ENCODE data around the gene TBATA.

Gene TBATA

GRCh38 chr10:70759781-70760180 lies 25.4 kb downstream of the TBATA start:
- DNase-seq: no peak

- DNase-seq: peak; percentile 73 to 81
Observed at GRCh38 chr10:70758757-70759514, 26.2 kb downstream of the TBATA start.

- no peak for DNase-seq
Observed at GRCh38 chr10:70757856-70758255, 27.3 kb downstream of the TBATA start.

DNA sequence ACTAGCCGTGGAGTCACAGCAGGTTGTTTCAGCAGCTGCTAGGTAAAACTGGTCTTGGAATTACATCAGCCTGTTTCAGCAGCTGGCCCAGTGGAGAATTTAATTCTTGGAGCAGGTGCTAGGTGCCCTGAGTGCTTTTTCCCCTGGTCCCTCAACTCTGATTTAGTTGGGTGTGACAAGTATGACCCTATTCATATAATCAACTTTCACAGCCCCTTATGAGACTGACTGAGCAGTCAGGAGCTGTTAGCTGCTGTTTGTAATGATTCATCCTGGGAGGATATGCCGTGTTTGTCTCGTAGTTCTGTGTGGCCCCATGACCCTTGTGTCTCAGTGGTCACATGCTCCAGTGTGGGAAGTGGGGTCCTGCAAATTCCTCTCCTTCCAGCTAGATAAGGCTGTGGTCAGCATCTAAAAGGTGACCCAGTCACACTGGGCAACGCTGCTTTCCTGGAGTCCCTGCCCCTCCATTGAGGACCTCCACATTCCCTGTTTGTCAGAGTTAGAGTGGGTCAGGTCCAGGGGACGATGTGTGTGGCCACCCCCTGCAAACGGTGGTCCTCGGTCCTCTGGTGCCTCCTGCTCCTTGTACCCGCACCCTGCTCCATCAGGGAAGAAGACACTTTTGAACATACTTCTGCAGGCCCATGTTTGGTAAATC lies 28.3 kb downstream of the TBATA start:
- DNase-seq: no peak

GRCh38 chr10:70753841-70754621 lies 31.1 kb downstream of the TBATA start:
- DNase-seq: no peak

DNA sequence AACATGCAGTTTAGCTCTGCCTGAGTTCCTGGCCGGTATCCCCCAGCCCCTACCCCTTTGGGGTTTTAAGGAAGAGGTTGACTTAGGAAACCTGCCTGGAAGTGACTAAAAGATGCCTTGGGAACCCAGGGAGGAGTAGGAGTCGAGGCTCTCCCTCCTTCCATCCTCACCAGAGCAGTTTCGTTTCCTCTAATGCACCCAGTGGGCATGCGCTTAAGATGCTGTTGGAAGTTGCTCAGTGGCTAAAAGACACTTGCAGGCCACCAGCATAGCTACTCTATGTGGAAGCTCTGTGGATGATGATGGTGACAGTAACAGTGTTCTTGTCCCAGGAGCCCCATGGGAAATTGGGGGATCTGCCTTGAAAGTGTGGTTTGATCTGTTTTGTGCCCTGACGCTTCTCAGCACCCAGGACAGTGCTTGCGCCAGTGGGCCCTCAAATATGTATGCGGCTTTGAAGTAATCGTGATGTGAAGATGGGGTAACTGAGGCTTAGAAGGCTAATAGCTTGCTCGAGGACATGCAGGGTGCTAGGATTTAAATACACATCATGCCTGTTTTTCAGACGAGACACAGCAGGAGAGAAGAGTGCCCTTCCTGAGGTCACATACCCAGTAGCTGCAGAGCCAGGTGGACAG lies 32.0 kb downstream of the TBATA start:
- DNase-seq: no peak

DNA sequence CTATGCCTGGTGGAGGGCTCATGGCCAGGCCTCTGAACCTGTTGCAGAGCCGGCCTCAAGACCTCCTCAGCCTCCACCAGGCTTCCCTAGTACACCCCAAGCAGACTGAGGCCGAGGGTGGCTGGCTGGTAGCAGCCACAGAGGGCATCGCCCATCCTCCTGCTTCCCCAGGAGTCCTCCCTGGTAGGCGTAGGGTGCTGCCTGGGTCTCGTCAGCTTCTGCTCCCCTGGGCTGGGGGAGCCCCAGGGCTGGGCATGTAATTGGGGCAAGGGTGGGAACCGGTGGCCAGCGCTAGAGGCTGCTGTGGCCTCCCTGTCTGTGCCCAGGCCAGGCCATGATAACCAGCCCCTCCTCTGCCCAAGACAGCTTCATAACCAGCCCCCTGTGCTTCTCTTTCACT lies 32.6 kb downstream of the TBATA start:
- no peak for DNase-seq

- no peak for DNase-seq
Observed at GRCh38 chr10:70751991-70752390, 33.2 kb downstream of the TBATA start.

DNA sequence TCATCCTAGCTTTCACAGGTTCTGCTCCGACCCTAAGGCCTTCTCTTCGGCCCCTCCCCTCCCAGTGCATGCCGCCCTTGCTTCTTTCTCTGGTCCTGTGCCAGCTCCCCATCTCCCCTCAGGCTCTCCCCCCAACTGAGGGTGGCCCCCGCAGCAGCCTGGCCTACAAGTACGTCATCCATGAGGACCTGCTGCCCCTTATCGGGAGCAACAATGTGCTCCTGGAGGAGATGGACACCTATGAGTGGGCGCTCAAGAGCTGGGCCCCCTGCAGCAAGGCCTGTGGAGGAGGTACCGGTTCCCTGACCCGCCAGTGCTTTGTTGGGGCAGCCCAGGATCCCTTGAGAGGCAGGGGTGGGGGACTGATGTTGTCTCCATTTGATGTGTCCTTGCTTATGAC lies 33.8 kb downstream of the TBATA start:
- DNase-seq: no peak

- no peak for DNase-seq
Observed at GRCh38 chr10:70750156-70750703, 34.9 kb downstream of the TBATA start.

GRCh38 chr10:70749756-70750155 lies 35.4 kb downstream of the TBATA start:
- no peak for DNase-seq

- no peak for DNase-seq
Observed at GRCh38 chr10:70748801-70749573, 36.2 kb downstream of the TBATA start.

- no peak for DNase-seq
Observed at GRCh38 chr10:70748305-70748704, 36.9 kb downstream of the TBATA start.

DNA sequence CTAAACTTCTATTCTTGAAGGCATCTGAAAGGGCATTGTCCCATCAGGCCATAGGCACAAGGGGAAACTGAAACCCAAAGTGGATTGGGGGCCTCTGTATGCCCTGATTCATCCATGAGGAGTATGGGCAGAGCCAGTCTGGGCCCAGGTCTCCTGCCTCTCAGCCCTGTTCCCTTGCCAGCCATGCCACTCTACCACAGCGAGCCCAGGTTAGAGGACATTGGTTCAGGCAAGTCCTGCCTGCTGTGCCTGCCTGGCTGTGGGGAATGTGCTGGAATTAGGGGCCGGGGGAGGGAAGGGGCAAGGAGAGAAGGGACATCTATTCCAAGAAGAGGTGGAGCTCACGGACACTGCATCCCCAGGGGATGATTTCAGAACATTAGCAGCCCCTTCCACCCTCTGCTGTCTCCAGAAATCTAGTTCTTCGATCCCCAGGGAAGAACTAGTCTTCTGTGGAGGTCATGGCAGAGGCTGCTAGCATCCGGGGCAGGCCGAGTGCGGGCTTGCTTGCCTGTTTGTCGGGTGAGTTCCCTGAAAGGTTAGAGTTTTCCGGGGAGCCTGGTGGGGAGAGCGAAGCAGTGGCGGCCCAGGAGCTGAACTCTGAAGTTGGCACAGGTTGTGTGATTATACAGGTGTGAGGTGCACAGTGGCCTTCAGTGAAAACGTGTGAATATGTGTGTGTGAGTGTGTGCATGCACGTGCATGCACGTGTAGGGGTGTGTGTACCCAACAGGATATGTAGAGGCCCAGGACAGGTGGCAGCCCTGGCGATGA lies 37.8 kb downstream of the TBATA start:
- DNase-seq: no peak

DNA sequence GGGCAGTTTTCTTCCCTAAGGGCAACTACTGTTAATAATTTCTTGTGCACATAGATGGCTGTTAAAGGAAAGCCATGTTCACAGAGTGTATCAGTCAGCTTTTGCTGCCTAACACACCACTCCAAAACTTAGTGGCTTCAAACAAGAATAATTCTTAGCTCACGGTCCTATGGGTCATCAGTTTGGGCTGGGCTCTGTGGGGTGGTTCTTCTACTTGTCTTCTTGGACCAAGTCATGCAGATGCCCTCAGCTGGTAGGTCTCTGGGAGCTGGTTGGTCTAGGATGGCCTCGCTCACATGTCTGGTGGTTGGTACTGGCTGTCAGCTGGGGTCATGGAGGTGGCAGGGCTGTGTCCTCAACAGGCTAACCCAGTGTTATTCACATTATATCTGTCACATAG lies 39.6 kb downstream of the TBATA start:
- DNase-seq: no peak

- no peak for DNase-seq
Observed at GRCh38 chr10:70744617-70745143, 40.5 kb downstream of the TBATA start.

GRCh38 chr10:70743879-70744278 lies 41.3 kb downstream of the TBATA start:
- no peak for DNase-seq

GRCh38 chr10:70743430-70743788 lies 41.8 kb downstream of the TBATA start:
- no peak for DNase-seq

DNA sequence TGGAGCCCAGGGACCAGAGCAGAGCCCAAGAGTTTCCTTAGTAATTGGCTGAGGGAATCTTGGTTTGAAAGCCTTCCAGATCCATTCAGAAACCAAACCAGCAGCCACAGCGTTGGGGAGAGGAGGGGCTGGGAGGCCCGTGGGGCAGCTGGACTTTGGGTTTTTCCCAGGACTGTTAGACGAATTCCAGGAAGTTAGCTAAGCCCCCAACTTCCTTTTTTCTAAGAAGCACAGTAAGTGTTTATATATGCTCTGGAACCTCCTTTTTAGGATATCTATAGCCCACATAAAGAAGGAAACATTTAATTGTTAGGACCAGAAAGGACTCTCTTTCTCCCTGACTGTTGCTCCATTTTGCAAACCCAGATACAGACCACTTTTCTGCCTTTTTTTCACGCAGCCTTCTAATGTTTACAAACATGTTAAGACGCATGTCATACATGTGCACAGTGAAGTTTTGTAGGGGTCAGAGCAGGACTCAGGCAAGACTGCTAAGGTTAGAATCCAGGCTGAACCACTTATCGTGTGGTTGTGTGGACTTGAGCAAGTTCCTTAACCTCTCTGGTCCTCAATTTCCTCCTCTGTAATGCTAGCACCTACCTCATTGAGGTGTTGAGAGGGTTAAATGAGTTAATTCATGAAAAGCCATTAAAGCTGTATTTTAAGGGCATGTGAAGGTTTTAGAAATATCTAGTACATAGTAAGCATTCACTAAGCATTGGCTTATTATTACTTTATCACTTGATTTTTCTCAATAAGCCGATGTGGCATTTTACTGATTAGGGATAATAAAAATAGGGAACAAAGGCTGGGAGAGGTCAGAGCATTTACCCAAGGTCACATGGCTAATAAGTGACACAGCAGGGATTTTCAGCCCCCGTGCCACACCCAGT lies 42.4 kb downstream of the TBATA start:
- DNase-seq: no peak

All from activated CD4-positive, alpha-beta T cell treated with anti-CD3 and anti-CD28 coated beads, Interleukin-2, amount 50 U/mL, for 48 hours (primary cell).